GM20431 (cell line): ENCODE results near the gene VN1R5.

ENCODE experiments used
- in situ Hi-C: fragments of 300-500 bp; cut with MseI, MboI; formaldehyde crosslinking; loops from one replicate; pipeline ENCODE4 v1.15.0; 2020; ENCODE audit warnings: low sequenced_read_pairs; ENCODE audit not compliant: unreplicated experiment

Gene VN1R5

DNA sequence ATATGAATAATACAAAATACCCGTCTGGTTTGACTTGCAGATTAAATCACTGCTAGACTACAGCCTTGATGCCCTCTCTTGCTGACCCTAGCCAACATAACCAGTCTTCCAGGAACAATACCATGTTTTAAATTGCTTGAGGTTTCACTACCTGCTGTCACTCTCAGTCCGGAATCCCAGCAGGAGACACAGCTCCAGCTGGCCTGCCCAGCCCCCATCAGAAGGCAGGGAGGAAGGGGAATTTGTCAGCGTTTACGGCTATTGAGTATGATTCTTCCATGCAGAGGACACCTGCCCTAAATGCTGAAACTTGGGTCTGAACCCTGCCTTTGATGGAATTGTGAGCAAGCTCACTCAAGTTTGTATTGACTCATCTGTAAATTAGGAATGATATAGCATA, 42.8 kb downstream of the VN1R5 start:
- in situ Hi-C loops, result no loop called here

DNA sequence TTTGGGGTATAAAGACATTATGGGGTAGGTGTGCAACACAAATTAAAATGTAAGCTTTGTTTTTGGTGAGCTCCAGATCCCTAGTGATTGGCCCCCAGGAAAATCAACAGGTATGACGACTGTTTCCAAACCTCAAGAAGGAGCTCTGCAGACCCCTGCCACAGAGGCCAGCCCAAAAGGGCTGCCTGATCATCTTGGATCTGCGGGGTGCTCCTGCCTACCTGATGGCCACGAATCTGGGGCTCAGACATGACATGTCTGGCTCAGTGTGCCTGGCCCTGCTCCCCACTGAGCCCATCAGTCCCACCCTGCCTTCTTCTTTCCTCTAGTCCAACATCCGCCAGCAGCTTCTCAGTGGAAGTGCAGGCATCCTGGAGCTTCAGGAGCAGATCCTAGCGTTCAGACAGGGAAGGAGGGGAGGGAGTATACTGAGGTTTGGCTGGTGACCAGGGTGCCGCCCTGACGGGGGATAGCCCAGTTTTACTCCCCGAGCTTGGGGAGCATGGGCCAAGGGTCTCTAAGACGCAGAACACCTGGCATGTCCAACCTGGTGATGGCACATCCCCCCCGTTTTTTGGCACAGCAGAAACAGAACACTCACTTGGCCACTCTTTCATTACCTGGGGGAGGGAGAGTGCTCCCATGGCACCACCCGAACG, 44.0 kb downstream of the VN1R5 start:
- in situ Hi-C loops, result no loop called here

DNA sequence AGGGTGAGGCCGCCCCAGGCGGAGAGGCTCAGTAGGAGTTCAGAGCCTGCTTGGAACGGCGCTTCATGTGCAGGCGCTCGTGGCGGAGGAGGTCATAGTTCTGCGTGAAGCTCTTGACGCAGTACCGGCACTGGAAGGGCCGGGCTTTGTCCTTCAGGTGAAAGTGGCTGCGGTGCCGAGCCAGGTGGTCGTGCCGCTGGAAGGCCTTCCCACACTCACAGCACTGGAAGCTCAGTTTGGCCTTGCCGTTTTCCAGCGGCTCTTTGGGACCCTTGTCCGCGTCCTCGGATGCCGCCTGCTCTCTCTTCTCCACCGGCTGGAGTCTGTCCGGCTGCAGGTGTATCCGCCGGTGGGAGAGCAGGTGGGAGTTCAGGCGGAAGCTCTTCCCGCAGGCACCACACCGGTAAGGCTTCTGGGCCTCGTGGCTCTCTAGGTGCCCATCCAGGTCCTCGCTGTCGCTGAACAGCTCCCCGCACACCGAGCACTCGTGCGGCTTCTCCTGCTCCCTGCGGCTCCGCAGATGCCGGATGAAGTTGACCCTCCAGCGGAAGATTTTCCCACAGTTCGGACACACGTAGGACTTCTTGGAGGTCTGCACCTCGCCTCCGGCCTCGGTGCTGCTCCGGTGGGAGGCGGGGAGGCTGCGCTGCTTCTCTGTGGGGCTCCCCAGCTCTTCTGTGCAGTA, 44.8 kb downstream of the VN1R5 start:
- in situ Hi-C loops, result no loop called here

DNA sequence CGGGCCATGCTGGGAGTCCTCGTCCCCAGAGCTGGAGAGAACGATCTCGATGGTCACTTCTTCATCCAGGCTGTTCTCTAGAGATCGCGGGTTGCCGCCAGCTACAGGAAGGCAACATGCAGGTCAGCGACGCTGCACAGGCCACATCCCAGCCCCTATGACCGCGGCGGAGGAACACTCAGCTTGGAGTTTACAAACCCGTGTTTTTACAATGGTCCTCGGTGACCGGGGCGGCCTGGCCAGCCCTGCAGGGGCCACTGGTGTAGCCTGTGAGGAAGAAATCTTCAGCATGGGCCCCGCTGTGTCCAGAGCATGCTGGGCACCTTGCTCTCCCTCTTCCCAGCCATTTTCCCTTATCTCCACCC, 45.3 kb downstream of the VN1R5 start:
- in situ Hi-C loops, result no loop called here

DNA sequence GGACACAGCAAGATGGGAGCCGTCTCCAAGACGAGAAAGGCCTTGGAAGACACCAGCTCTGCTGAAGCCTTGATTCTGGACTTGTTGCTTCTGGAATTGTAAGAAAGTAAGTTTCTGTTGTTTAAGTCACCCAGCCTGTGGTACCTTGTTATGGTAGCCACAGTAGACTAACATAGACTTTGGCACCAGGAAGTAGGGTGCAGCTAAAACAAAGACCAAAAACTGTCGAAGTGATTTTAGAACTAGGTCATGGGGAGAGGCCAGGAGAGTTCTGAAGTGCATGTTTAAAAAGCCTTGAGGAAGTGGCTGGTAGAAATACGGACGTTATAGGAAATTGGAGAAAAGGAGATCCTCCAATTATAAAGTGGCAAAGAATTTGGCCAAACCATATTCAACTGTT, 47.3 kb downstream of the VN1R5 start:
- in situ Hi-C loops, result no loop called here

DNA sequence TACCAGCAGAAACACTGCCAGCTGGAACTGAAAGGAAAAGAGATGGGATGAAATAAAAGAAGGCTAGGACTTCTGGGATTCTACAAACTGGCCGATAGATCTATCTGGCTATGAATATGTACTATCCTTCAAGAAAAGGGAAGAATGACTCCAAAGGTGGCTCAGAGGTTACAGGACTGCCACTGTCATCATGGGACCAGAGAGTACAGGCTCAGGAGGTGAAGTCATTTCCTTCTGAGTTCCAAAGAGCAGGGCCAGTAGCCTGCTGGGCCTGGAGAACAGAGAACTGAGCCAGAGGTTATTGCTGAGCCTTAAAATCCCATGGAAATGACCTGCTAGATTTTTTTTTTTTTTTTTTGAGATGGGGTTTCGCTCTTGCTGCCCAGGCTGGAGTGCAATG, 48.2 kb downstream of the VN1R5 start:
- in situ Hi-C loops, result no loop called here
